AG09319 (cell line): ENCODE results near the gene MFSD6.
"Not testable (repeated sequence)": the region's sequence is repeated elsewhere in the genome, so short reads cannot be mapped to it uniquely, and the experiment has no call there.

Experiments
- DNase-seq: peaks from one replicate; pipeline ENCODE4 v3.0.0-alpha.2; 2010; ENCODE audit warnings: low read depth; ENCODE audit errors: extremely low read depth
- TF ChIP-seq, protein P1 (sequence below): IDR thresholded peaks from 2 replicates; pipeline ENCODE4 v1.5.1; 2011; ENCODE audit warnings: low read depth, mild to moderate bottlenecking, inconsistent platforms, low read length, moderate library complexity

MFSD6 gene

DNA sequence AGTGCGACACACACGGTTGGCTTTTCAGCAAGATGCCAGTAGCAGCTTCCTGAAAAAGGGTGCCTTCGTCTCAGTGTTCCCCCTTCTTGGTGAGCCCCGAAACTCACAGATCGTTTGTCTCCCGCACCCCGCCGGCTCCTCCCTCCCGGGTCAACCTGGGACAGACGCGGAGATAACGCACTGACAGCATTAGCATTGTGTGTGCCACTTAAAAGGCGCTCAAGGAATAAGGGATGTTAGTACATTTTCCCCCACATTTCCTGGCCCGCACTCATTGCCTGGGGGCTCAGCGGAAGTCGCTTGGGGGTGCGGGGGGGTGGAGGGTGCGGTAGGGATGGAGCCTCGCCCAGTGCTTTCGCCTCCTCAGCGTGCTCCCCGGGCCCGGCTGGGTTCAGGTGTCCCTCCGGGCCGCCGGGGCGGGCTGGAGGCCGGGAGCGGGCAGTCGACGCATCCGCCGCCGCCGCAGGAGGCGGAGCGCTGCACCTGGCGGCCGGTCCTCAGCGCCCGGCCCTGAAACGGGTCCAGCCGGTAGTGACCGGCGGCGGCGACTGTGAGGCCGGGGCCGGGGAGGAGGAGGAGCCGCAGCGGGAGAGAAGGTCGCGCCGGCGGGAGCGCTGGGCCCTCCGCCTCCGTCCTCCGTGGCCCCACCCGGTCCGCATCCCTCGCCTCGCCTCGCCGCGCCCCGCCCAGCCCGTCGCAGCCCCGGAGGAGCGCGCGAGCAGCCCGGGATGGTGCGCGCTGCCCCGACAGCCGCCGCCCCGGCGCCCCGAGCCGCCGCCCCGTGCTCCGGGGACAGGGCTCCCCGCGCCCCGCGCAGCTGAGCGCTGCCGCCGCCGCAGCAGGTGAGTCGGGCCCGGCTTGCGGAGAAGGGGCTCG lies at the start of gene MFSD6:
Gene MFSD6, plus strand, starts transcription at position 694 of the 876 bp plus-strand sequence. CDS start 27,675 bp downstream, outside the sequence.
- no peak for DNase-seq
- TF ChIP-seq, protein P1, sequence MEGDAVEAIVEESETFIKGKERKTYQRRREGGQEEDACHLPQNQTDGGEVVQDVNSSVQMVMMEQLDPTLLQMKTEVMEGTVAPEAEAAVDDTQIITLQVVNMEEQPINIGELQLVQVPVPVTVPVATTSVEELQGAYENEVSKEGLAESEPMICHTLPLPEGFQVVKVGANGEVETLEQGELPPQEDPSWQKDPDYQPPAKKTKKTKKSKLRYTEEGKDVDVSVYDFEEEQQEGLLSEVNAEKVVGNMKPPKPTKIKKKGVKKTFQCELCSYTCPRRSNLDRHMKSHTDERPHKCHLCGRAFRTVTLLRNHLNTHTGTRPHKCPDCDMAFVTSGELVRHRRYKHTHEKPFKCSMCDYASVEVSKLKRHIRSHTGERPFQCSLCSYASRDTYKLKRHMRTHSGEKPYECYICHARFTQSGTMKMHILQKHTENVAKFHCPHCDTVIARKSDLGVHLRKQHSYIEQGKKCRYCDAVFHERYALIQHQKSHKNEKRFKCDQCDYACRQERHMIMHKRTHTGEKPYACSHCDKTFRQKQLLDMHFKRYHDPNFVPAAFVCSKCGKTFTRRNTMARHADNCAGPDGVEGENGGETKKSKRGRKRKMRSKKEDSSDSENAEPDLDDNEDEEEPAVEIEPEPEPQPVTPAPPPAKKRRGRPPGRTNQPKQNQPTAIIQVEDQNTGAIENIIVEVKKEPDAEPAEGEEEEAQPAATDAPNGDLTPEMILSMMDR, result no peak

DNA sequence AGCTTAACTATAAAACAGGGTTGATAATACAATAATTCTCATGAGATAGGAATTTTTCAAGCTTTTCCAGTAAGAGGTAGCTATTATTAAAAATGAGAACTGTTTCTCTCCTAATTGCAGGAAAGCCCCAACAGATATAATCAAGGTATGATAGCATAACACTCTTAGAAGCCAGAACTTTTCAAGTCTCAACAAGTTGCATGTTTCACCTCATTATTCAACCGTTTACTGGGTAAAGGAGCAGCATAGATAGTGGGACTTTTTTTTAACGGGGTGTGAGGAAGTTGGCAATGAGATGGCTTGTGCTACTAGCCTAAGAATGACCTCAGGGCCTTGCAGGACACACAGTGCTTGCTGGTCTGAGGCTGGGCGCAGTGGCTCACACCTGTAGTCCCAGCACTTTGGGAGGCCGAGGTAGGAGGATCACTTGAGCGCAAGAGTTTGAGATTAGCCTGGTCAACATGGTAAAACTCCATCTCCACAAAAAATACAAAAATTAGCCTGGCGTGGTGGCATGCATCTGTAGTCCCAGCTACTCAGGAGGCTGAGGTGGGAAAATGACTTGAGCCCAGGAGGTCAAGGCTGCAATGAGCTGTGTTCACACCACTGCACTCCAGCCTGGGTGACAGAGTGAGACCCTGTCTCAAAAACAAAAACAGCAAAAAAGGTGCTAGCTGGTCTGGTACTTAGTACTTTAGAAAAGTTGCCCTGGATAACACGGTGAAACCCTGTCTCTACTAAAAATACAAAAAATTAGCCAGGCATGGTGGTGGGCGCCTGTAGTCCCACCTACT lies 49.3 kb upstream of the MFSD6 start:
- not testable (repeated sequence) for DNase-seq

DNA sequence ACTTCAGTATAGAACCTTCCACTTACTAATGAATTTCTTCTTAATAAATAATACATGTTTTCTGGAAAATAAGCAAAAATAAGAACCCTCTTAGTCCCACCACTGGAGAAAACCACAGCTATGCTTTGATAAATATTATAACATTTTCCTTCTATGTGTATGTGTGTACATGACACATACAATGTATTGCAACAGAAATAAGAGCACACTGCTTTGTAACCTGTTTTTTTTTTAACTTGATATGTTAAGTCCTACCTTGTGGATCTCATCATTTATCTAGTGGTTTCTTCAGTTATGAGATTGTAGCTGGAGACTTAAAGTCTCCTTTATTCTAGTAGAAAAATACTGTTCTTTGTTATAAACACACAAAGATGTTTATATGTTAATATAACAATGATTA lies 47.6 kb upstream of the MFSD6 start:
- DNase-seq, result no peak
- TF ChIP-seq, protein P1, result no peak

DNA sequence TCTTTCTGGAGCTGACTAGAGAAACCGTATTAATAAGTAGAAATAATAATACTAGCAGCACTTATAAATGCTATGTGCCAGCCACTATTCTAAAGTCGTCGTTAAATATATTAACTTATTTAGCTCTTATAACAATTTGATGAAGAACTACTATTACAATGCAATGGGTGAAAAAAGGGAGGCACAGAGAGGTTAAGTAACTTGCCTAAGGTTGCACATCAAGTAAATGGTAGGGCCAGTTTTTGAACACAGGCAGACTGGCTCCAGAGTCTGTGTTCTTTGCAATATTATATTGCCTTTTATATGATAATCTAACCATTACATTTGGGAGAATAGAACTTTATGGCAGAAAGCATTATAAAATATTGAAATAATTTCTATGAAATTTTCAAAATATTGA lies 47.2 kb upstream of the MFSD6 start:
- DNase-seq, result no peak

DNA sequence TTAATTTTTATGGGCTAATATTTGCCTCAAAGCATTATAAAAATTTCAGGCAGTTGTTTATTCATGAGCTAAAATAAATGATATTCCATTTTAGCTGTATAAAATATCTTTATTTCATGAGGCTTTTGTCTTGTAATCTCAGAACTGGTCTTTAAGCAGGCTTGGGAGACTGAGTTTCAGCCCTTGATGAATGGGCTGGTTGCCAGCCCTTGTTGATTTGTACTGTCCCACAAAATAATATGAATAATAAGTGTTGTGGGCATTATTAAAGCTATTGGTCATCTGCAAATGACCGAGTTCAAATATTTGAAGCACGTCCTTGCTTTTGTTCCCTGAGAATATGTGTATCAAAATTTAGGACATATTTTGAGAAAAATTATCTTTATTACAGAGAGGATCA lies 46.6 kb upstream of the MFSD6 start:
- DNase-seq, result no peak
- TF ChIP-seq, protein P1, result no peak

More for the DNA sequence above, 47.2 kb upstream of the MFSD6 start:
- TF ChIP-seq, protein P1, result no peak

DNA sequence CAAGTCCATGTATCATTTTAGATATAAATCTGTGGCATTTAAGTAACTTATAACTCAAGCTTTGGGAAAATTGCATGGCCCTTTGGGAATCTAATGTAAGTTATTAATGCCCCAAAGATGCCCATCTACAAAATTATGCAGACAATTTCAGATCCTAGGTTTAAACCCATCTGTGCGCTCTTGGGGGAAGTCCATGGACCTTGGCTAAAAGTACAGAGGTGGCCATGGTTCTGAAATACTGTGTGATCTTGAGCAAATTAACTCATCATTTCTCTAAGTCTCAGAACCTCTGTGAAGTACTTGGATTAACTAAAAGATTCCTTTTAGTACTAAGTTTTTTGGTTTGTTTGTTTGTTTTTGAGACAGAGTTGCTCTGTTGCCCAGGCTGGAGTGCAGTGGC lies 45.3 kb upstream of the MFSD6 start:
- DNase-seq, result no peak
- TF ChIP-seq, protein P1, result no peak

DNA sequence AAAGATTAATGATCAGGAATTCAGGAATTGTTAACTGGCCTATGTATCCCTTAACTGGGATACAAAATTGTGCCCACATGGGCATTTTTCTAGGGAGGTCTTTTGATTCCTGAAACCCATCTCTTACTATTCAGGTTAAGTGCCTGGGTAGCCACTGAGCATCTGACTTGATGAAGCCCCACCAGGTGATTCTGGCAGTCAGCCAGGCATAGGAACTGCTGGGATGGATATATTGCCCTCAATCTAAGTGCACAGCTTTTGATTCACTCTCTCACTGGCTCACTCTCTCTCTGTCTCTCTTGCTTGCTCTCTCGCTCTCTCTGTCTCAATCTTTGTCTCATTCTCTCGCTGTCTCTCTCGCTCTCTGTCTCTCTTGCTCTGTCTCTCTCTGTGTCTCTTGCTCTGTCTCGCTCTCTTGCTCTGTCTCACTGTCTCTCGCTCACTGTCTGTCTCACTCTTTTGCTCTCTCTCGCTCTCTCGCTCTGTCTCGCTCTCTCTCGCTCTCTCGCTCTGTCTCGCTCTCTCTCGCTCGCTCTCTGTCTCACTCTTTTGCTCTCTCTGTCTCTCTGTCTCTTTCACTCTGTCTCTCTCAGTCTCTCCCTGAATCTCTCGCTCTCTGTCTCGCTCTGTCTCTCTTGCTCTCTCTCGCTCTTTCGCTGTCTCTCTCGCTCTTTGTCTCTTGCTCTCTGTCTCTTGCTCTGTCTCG lies 42.5 kb upstream of the MFSD6 start:
- no peak for DNase-seq
- TF ChIP-seq, protein P1, result no peak
